ENCODE measurements around the gene SNW1. TPM values are rescaled to one million over a fixed set of nuclear protein-coding genes. Genes with fewer than 3 reads are reported as not detected.

The SNW1 gene
- total RNA-seq, 1 experiment from 2014 or later = 92.1 TPM

DNA sequence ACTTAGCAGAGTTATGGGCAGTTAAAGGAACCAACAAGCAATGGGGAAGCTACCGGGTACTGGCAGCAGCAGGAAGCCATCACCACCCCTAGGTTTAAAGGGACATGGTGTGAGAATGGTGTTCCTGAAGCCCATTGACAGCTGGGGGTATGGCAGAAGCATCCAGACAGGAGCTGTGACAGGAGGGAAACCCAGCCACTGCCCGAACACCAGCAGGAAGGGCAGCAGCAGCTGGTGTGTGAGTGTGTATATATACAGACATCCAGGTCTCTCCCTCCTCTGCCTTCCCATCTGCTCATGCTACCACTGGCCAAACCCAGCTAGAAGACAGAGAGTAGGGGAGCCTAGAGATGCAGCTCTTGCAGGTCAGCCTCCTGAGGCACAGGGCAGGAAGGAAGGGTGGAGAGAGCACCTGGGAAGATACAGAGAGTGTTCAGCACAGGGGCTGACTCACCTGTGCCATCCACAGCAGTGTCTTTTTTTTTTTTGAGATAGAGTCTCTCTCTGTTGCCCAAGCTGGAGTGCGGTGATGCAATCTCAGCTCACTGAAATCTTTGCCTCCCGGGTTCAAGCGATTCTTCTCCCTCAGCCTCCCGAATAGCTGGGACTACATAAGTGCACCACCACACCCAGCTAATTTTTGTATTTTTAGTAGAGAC, 29.7 kb upstream of the SNW1 start (continued):
- TF ChIP-seq ELF4 (CRISPR knock-in tag; IDR thresholded peaks at IDR 0.05; ENCODE audit: low read depth) (no peak), FOXP1 (CRISPR knock-in tag; IDR thresholded peaks at IDR 0.05; ENCODE audit: borderline replicate concordance) (no peak), SMAD4 (CRISPR knock-in tag; IDR thresholded peaks at IDR 0.05) (no peak), ZNF532 (CRISPR knock-in tag; IDR thresholded peaks at IDR 0.05; ENCODE audit: borderline replicate concordance) (no peak), ZNF317 (CRISPR knock-in tag; IDR thresholded peaks at IDR 0.05; ENCODE audit: borderline replicate concordance, low read depth) (no peak), CBFB (CRISPR knock-in tag; IDR thresholded peaks at IDR 0.05; ENCODE audit: low read depth) (no peak), ZSCAN18 (CRISPR knock-in tag; IDR thresholded peaks at IDR 0.05) (no peak)

- no peaks in the 10 kb centered on the region for H3K9me3 Mint-ChIP-seq
- H3K27ac Mint-ChIP-seq = no peak overlapping the region
- H3K27me3 Mint-ChIP-seq (ENCODE audit: low read depth) = no peaks in the 10 kb centered on the region
Observed at GRCh38 chr14:77786148-77786547, 25.2 kb upstream of the SNW1 start.

More at GRCh38 chr14:77786148-77786547, 25.2 kb upstream of the SNW1 start:
- ChIA-PET POLR2A (no interaction called here), CTCF (no interaction called here)
- DNase-seq (ENCODE audit: low spot score) = no peak
- no peaks in the 10 kb centered on the region for H3K36me3 Mint-ChIP-seq
- H3K4me1 Mint-ChIP-seq = peaks cover 11% of the 10 kb centered on the region
- peak; percentile 57 for ATAC-seq
- TF ChIP-seq ATF6 (CRISPR knock-in tag; IDR thresholded peaks at IDR 0.05) = no peak
- TF ChIP-seq E2F4 (CRISPR knock-in tag; IDR thresholded peaks at IDR 0.05; ENCODE audit: borderline replicate concordance, low read depth) = no peak
- TF ChIP-seq, protein P1, sequence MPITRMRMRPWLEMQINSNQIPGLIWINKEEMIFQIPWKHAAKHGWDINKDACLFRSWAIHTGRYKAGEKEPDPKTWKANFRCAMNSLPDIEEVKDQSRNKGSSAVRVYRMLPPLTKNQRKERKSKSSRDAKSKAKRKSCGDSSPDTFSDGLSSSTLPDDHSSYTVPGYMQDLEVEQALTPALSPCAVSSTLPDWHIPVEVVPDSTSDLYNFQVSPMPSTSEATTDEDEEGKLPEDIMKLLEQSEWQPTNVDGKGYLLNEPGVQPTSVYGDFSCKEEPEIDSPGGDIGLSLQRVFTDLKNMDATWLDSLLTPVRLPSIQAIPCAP (CRISPR knock-in tag; IDR thresholded peaks at IDR 0.05) = no peak
- no peak for TF ChIP-seq RELA (CRISPR knock-in tag; IDR thresholded peaks at IDR 0.05; ENCODE audit: borderline replicate concordance)
- TF ChIP-seq NR3C1 (CRISPR knock-in tag; conservative IDR thresholded peaks at IDR 0.05; ENCODE audit: low read depth) = no peak
- TF ChIP-seq ATF1 (CRISPR knock-in tag; IDR thresholded peaks at IDR 0.05) = no peak
- H3K4me3 Mint-ChIP-seq = no peak overlapping the region
